ENCODE data around the gene FILIP1. TPM values are rescaled to one million over a fixed set of nuclear protein-coding genes. Genes with fewer than 3 reads are reported as not detected.

Gene FILIP1
- polyA plus RNA-seq, 1 experiment, result 0.44 TPM

DNA sequence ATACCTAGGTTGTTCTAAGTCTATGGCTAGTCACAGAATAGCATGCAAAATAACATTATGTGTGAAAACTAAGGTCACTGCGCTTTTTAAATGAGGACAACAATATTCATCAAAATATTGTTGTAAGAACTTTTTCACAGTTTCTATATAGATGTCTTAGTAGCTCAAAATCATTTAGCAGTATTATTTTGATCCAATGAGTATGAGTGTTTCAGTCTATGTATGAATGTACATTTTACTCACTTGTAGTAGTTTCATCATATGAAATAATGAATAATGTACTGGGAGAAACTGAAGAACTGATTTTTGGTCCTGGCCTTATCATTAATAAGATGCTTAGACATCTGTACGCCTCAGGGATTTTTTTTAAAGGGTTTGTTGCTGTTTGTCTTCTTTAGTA is 192.5 kb downstream of the FILIP1 start:
- ChIA-PET POLR2A (no interaction called here), CTCF (interaction anchor here (1.3 to 1.9 kb wide), 2 partner anchors 159 to 203 kb away, joined by 3 to 12 read pairs; no protein-coding TSS in a partner anchor)
- no peaks in the 10 kb centered on the region for H3K27me3 ChIP-seq (ENCODE audit: control insufficient read depth, insufficient read depth, low read length)
- no peaks in the 10 kb centered on the region for H3K36me3 ChIP-seq (ENCODE audit: control insufficient read depth, insufficient read depth, low read length)
- no peak overlapping the region for H3K4me3 ChIP-seq (ENCODE audit: low read depth, low read length)
- TF ChIP-seq CTCF (IDR thresholded peaks at IDR 0.05; ENCODE audit: insufficient read depth, low read depth, low read length), result no peak
- DNase-seq (ENCODE audit: low read depth), result no peak

- ChIA-PET CTCF (interaction anchor here (1.9 kb wide), 1 partner anchor 204 kb away, joined by 12 read pairs; no protein-coding TSS in a partner anchor), POLR2A (no interaction called here)
These were observed 193.1 kb downstream of the FILIP1 start for GRCh38 chr6:75300531-75300855.

GRCh38 chr6:75299801-75300530 is 193.6 kb downstream of the FILIP1 start:
- TF ChIP-seq CTCF (IDR thresholded peaks at IDR 0.05; ENCODE audit: insufficient read depth, low read depth, low read length), result no peak
- H3K36me3 ChIP-seq (ENCODE audit: control insufficient read depth, insufficient read depth, low read length), result no peaks in the 10 kb centered on the region
- CTCF ChIA-PET, result interaction anchor here (1.9 kb wide), 1 partner anchor 205 kb away, joined by 12 read pairs; no protein-coding TSS in a partner anchor
- DNase-seq (ENCODE audit: low read depth), result no peak
- POLR2A ChIA-PET, result interaction anchor here (0.6 kb wide), 1 partner anchor 224 kb away, joined by 4 read pairs; no protein-coding TSS in a partner anchor
- H3K4me3 ChIP-seq (ENCODE audit: low read depth, low read length), result no peak overlapping the region
- H3K27me3 ChIP-seq (ENCODE audit: control insufficient read depth, insufficient read depth, low read length), result no peaks in the 10 kb centered on the region

More at GRCh38 chr6:75300531-75300855, 193.1 kb downstream of the FILIP1 start:
- TF ChIP-seq CTCF (IDR thresholded peaks at IDR 0.05; ENCODE audit: insufficient read depth, low read depth, low read length), result no peak
- no peak for DNase-seq (ENCODE audit: low read depth)
- Histone ChIP-seq H3K4me3 (ENCODE audit: low read depth, low read length) (no peak overlapping the region), H3K36me3 (ENCODE audit: control insufficient read depth, insufficient read depth, low read length) (no peaks in the 10 kb centered on the region), H3K27me3 (ENCODE audit: control insufficient read depth, insufficient read depth, low read length) (no peaks in the 10 kb centered on the region)

DNA sequence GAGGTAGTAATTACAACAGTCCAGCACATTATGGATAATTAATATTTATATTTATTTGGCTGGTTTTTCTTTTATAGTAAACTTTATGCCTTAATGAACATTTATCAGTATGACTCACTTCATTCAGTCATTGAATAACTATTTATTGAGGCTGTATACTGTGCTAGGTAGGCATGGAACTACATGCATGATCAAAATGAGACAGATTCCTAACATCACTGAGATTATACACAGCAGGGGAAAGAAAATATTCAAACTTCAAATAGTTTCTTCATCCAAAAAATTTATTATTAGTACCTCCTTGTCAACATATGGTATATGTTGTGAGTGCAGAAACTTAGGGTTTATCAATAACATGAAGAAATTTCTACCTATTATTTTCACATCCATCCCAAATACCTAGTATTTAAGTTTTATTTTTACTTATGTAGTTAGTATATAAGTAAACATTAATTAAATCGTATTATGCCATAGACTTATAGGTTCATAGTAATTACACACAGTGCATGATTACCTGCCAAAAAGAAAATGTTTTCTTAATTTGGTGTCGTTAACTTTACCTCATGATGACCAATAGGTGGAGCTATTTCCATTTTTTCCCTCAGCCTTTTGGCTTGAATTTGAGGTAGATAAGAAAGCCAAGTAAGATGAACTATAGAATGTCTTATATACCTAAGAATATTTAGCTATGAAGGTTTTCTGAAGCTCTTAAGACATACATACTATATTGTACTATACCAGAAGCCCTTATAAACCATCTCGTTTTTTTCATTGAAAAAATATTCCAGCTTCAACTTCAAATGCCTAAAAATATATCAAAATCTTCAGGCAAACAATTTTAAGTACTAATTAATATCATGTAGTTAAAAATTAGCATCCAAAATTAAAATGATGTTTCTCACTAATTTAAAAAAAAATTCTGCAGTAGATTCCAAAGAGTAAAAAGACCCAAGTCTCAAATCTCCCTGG is 196.5 kb downstream of the FILIP1 start:
- Histone ChIP-seq H3K4me3 (ENCODE audit: low read depth, low read length) (no peak overlapping the region), H3K27me3 (ENCODE audit: control insufficient read depth, insufficient read depth, low read length) (no peaks in the 10 kb centered on the region), H3K36me3 (ENCODE audit: control insufficient read depth, insufficient read depth, low read length) (no peaks in the 10 kb centered on the region)
- ChIA-PET CTCF (interaction anchor here (0.6 to 2.4 kb wide), 10 partner anchors 9 to 231 kb away, joined by 3 to 22 read pairs (median 4); partner anchors contain the start of gene TMEM30A), POLR2A (no interaction called here)
- TF ChIP-seq CTCF (IDR thresholded peaks at IDR 0.05; ENCODE audit: insufficient read depth, low read depth, low read length), result peak; percentile 59
- no peak for DNase-seq (ENCODE audit: low read depth)

- TF ChIP-seq CTCF (IDR thresholded peaks at IDR 0.05; ENCODE audit: insufficient read depth, low read depth, low read length), result no peak
- POLR2A ChIA-PET, result no interaction called here
- CTCF ChIA-PET, result no interaction called here
- no peak for DNase-seq (ENCODE audit: low read depth)
- no peak overlapping the region for H3K4me3 ChIP-seq (ENCODE audit: low read depth, low read length)
- no peaks in the 10 kb centered on the region for H3K36me3 ChIP-seq (ENCODE audit: control insufficient read depth, insufficient read depth, low read length)
- no peaks in the 10 kb centered on the region for H3K27me3 ChIP-seq (ENCODE audit: control insufficient read depth, insufficient read depth, low read length)
These were observed 201.0 kb downstream of the FILIP1 start for GRCh38 chr6:75292555-75292954.
